Activated T-cell treated with anti-CD3 and anti-CD28 coated beads, Interleukin-2, amount 50 U/mL, for 72 hours (primary cell): Measurements from ENCODE around the gene PROSER3. TPM values are rescaled to one million over a fixed set of nuclear protein-coding genes. Genes with fewer than 3 reads are reported as not detected.

Source experiments
- ATAC-seq, 2 donors: fragments of 150-1000 bp; cut with Tn5 transposase; replicated peaks in 1 of 2; 2 replicates each; pipeline ENCODE4 v1.10.0; 2021; ENCODE audit warnings: moderate library complexity in 2 of 2, mild to moderate bottlenecking in 1 of 2
- DNase-seq, 2 donors: peaks; one replicate each; pipeline ENCODE4 v3.0.0; 2021 to 2022; ENCODE audit warnings: mixed read lengths in 1 of 2
- H3K27ac Mint-ChIP-seq: one replicate; pipeline ENCODE4 v1.8.0; 2022; ENCODE audit warnings: mild to moderate bottlenecking, moderate library complexity, mixed read lengths
- H3K27me3 Mint-ChIP-seq: one replicate; pipeline ENCODE4 v1.8.0; 2022; ENCODE audit warnings: low read depth, mixed read lengths
- H3K36me3 Mint-ChIP-seq, 2 donors: one replicate each; pipeline ENCODE4 v1.8.0; 2022; ENCODE audit warnings: mixed read lengths in 2 of 2, mild to moderate bottlenecking in 1 of 2; ENCODE audit not compliant: insufficient read depth in 2 of 2
- H3K4me1 Mint-ChIP-seq: one replicate; pipeline ENCODE4 v1.8.0; 2022; ENCODE audit warnings: low read depth, mixed read lengths
- H3K4me3 Mint-ChIP-seq, 2 donors: one replicate each; pipeline ENCODE4 v1.8.0; 2022; ENCODE audit warnings: mild to moderate bottlenecking in 2 of 2, mixed read lengths in 2 of 2, moderate library complexity in 2 of 2
- H3K9me3 Mint-ChIP-seq, 2 donors: one replicate each; pipeline ENCODE4 v1.8.0; 2022; ENCODE audit warnings: mixed read lengths in 2 of 2
- total RNA-seq, 2 donors: library from RNA; stranded (reverse); gene quantifications; one replicate each; pipeline ENCODE4 v1.2.3, GENCODE V29; 2022

PROSER3 gene
- total RNA-seq, 2 donors from 2014 or later, result 38.9 to 47.8 TPM

DNA sequence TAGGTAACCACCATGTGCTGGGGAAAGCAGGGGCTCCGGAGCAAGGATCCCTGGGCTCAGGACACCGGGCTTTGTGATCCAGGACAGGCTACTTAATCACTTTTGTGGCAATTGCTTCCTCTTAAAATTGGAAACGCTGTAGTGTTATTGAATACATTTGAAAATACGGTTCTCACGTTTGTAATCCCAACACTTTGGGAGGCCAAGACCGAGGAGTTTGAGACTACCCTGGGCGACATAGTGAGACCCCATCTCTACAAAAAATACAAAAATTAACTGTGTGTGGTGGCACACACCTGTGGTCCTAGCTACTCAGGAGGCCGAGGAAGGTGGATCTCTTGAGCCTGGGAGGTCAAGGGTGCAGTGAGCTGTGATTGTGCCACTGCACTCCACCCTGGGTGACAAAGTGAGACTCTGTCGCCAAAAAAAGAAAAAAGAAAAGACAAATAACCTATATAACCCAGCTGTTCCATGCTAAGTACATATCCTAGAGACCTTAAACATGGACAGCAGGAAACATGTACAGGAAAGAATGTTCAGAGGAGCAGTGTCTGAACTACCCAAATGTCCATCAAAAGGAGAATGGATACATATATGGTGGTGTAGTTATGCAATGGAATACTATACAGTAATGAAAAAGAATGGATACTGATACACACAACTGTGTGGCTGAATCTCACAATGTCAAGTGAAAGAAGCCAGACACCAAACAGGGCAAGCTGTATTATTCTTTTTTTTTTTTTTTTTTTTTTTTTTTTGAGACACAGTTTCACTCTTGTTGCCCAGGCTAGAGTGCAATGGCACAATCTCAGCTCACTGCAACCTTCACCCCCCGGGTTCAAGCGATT lies 55.3 kb downstream of the PROSER3 start:
- ATAC-seq, result no peak
- no peak overlapping the region for H3K4me3 Mint-ChIP-seq
- H3K9me3 Mint-ChIP-seq, result no peaks in the 10 kb centered on the region
- peaks cover 29% of the 10 kb centered on the region for H3K27me3 Mint-ChIP-seq
- no peaks in the 10 kb centered on the region for H3K4me1 Mint-ChIP-seq
- no peak overlapping the region for H3K27ac Mint-ChIP-seq
- no peak for DNase-seq
- H3K36me3 Mint-ChIP-seq, result no peaks in the 10 kb centered on the region

DNA sequence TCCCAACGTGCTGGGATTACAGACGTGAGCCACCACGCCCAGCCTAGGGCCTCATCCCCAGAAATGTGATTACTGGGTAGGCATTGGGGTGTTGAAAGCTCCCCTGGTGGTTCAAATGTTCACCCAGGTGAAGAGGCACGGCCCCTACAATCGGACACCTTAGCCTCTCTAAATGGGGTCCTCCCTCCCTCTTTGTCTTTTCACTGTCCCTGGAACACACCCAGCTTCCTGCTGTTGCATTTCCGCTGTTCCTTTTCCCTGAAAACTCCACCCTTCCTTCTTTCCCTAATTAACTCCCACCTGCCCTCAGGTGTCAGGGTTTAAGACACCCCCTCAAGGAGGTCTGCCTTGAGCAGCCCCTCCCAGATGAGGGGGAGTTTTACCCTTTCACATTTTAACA lies 58.3 kb downstream of the PROSER3 start:
- ATAC-seq, result no peak
- H3K4me1 Mint-ChIP-seq, result no peaks in the 10 kb centered on the region

DNA sequence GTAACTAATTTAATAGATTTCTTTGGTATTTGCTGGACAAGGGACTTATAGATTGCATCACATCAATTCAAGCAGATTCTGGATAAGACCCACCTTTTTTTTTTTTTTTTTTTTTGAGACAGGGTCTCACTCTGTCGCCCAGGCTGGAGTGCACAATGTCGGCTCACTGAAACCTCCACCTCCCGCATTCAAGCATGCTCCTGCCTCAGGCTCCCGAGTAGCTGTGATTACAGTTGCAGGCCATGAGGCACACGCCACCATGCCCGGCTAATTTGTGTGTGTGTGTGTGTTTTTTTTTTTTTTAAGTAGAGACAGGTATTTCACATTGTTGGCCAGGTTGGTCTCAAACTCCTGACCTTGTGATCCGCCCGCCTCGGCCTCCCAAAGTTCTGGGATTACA lies 58.9 kb downstream of the PROSER3 start:
- H3K4me3 Mint-ChIP-seq, result no peak overlapping the region
- peaks cover 14% of the 10 kb centered on the region for H3K27me3 Mint-ChIP-seq
- H3K27ac Mint-ChIP-seq, result no peak overlapping the region
- H3K9me3 Mint-ChIP-seq, result no peaks in the 10 kb centered on the region
- no peaks in the 10 kb centered on the region for H3K36me3 Mint-ChIP-seq
- H3K4me1 Mint-ChIP-seq, result no peaks in the 10 kb centered on the region
- DNase-seq (no peak), ATAC-seq (no peak)

More for the DNA sequence above, 58.3 kb downstream of the PROSER3 start:
- H3K27me3 Mint-ChIP-seq, result peaks cover 18% of the 10 kb centered on the region
- no peak overlapping the region for H3K4me3 Mint-ChIP-seq
- no peaks in the 10 kb centered on the region for H3K9me3 Mint-ChIP-seq
- DNase-seq, result no peak
- no peaks in the 10 kb centered on the region for H3K36me3 Mint-ChIP-seq
- no peak overlapping the region for H3K27ac Mint-ChIP-seq

DNA sequence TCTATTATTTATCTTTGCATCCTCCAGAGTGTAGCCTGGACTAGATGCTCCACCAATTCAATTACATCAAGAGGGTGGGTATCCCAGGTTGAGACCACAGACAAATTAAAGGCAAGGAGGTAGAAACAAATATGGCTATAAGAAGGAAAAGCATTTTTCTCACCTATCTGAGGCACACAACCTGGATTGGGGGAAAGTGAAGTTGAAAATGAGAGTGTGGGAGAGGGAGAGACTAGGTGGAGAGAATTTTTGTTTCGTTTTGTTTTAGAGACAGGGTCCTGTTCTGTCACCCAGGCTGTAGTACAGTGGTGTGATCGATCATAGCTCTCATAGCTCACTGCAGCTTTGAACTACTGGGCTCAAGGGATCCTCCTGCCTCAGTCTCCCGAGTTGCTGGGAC lies 60.5 kb downstream of the PROSER3 start:
- Mint-ChIP-seq H3K4me3 (no peak overlapping the region), H3K4me1 (no peaks in the 10 kb centered on the region), H3K27me3 (peaks cover 25% of the 10 kb centered on the region), H3K9me3 (no peaks in the 10 kb centered on the region), H3K27ac (no peak overlapping the region), H3K36me3 (no peaks in the 10 kb centered on the region)
- ATAC-seq, result no peak
- no peak for DNase-seq

Other genes starting within 250 kb of the PROSER3 start
- gene DMKN, start 244.5 kb upstream of the PROSER3 start, total RNA-seq, result 1 to 10 TPM; 3.7 to 7.5 TPM
- under 1 TPM in 1 of 2 donors, not detected in 1; 0.21 TPM for gene SBSN, start 229.9 kb upstream of the PROSER3 start, total RNA-seq
- gene GAPDHS, start 224.7 kb upstream of the PROSER3 start, total RNA-seq, result not detected
- 10 to 100 TPM; 79.0 to 87.8 TPM for gene TMEM147, start 212.6 kb upstream of the PROSER3 start, total RNA-seq
- not detected for gene ATP4A, start 194.5 kb upstream of the PROSER3 start, total RNA-seq
- gene PMIS2, start 172.0 kb upstream of the PROSER3 start, total RNA-seq, result not detected
- gene HAUS5, start 145.4 kb upstream of the PROSER3 start, total RNA-seq, result 10 to 100 TPM; 39.2 to 55.3 TPM
- 100 to 1,000 TPM; 105 to 130 TPM for gene RBM42, start 129.1 kb upstream of the PROSER3 start, total RNA-seq
- 1 to 10 TPM; 1.7 to 2.5 TPM for gene ETV2, start 116.4 kb upstream of the PROSER3 start, total RNA-seq
- 100 to 1,000 TPM; 277 to 288 TPM for gene COX6B1, start 109.9 kb upstream of the PROSER3 start, total RNA-seq
- gene UPK1A, start 91.7 kb upstream of the PROSER3 start, total RNA-seq, result under 1 TPM; 0.86 to 0.93 TPM
- gene ZBTB32, start 53.6 kb upstream of the PROSER3 start, total RNA-seq, result 100 to 1,000 TPM; 147 to 192 TPM
- gene KMT2B, start 40.2 kb upstream of the PROSER3 start, total RNA-seq, result 10 to 100 TPM; 63.0 to 71.5 TPM
- 100 to 1,000 TPM; 253 to 274 TPM for gene IGFLR1, start 15.7 kb upstream of the PROSER3 start, total RNA-seq
- gene U2AF1L4, start 12.8 kb upstream of the PROSER3 start, total RNA-seq, result 10 to 100 TPM; 71.0 to 83.6 TPM
- 10 to 100 TPM; 50.7 to 53.7 TPM for gene PSENEN, start 12.5 kb upstream of the PROSER3 start, total RNA-seq
- gene LIN37, start 9.6 kb upstream of the PROSER3 start, total RNA-seq, result 10 to 100 TPM; 11.4 to 14.3 TPM
- gene HSPB6, start 1.1 kb upstream of the PROSER3 start, total RNA-seq, result 1 to 10 TPM; 1.4 to 2.4 TPM
- 10 to 100 TPM; 66.8 to 86.0 TPM for gene ARHGAP33, start 17.4 kb downstream of the PROSER3 start, total RNA-seq
- not detected for gene PRODH2, start 54.7 kb downstream of the PROSER3 start, total RNA-seq
- under 1 TPM; 0.22 to 0.74 TPM for gene NPHS1, start 94.3 kb downstream of the PROSER3 start, total RNA-seq
- 1 to 10 TPM; 3.0 to 5.6 TPM for gene KIRREL2, start 98.7 kb downstream of the PROSER3 start, total RNA-seq
- gene APLP1, start 110.4 kb downstream of the PROSER3 start, total RNA-seq, result 1 to 10 TPM; 2.4 to 7.7 TPM
- 10 to 100 TPM; 51.5 to 63.1 TPM for gene NFKBID, start 142.4 kb downstream of the PROSER3 start, total RNA-seq
- gene HCST, start 144.4 kb downstream of the PROSER3 start, total RNA-seq, result 10 to 100 TPM; 56.1 to 71.9 TPM
- gene TYROBP, start 150.1 kb downstream of the PROSER3 start, total RNA-seq, result 1 to 10 TPM in 1 of 2 donors, not detected in 1; 1.3 TPM
- 1 to 10 TPM; 6.4 to 8.5 TPM for gene LRFN3, start 178.2 kb downstream of the PROSER3 start, total RNA-seq
- gene SDHAF1, start 237.0 kb downstream of the PROSER3 start, total RNA-seq, result 10 to 100 TPM; 24.0 to 24.2 TPM